Cardiac fibroblast (primary cell): Measurements from ENCODE around the gene UBAC1.
"Not testable (repeated sequence)": the region's sequence is repeated elsewhere in the genome, so short reads cannot be mapped to it uniquely, and the experiment has no call there.

Experiments used
- DNase-seq, 2 donors: peaks; one replicate each; pipeline versions ENCODE4 v3.0.0 to v3.0.0-alpha.2; 2010; ENCODE audit warnings: low read depth in 2 of 2
- H3K4me3 ChIP-seq, 2 donors: replicated peaks in 1 of 2; 1 replicate in 1 of 2; 2 replicates in 1 of 2; pipeline ENCODE4 v1.5.1; 2011; ENCODE audit warnings: low read depth in 2 of 2, low read length in 2 of 2, mild to moderate bottlenecking in 2 of 2, moderate library complexity in 1 of 2
- TF ChIP-seq, protein P1 (sequence below): IDR thresholded peaks from one replicate; pipeline ENCODE4 v1.5.1; 2011; ENCODE audit warnings: low read depth, mild to moderate bottlenecking, low read length, inconsistent platforms

The UBAC1 gene

DNA sequence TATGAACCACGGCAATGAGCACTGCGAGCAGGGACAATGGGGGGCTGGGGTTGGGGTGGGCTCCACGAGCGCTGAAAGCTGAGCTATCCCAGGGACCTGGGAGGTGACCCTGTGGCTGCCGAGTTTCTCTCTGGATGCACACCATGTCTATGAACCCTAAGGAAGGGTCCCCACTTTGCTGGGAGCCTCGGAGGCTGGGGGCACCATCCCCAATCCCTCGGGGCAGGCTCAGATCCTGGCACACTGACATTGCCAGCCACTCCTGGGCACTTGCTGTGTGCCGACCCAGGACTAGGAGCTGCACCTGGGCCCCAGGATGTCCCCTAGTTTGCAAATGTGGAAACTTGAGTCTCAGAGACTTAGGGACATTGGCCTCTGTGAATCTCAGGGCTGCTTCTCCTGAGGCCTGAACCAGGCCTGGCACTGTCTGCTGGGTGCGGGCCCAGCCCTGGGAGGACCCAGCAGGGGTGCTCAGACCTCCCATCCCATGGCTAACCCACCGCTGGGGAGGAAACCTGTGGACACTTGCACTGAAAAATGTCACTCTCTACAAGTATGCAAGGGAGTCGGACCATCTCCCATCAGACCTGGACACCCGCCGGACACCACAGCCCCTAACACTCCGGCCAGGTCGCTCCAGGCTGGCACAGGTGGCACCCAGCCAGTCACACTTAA, 40.8 kb downstream of the UBAC1 start:
- no peak overlapping the region for H3K4me3 ChIP-seq
- TF ChIP-seq, protein P1, sequence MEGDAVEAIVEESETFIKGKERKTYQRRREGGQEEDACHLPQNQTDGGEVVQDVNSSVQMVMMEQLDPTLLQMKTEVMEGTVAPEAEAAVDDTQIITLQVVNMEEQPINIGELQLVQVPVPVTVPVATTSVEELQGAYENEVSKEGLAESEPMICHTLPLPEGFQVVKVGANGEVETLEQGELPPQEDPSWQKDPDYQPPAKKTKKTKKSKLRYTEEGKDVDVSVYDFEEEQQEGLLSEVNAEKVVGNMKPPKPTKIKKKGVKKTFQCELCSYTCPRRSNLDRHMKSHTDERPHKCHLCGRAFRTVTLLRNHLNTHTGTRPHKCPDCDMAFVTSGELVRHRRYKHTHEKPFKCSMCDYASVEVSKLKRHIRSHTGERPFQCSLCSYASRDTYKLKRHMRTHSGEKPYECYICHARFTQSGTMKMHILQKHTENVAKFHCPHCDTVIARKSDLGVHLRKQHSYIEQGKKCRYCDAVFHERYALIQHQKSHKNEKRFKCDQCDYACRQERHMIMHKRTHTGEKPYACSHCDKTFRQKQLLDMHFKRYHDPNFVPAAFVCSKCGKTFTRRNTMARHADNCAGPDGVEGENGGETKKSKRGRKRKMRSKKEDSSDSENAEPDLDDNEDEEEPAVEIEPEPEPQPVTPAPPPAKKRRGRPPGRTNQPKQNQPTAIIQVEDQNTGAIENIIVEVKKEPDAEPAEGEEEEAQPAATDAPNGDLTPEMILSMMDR: no peak
- no peak for DNase-seq

DNA sequence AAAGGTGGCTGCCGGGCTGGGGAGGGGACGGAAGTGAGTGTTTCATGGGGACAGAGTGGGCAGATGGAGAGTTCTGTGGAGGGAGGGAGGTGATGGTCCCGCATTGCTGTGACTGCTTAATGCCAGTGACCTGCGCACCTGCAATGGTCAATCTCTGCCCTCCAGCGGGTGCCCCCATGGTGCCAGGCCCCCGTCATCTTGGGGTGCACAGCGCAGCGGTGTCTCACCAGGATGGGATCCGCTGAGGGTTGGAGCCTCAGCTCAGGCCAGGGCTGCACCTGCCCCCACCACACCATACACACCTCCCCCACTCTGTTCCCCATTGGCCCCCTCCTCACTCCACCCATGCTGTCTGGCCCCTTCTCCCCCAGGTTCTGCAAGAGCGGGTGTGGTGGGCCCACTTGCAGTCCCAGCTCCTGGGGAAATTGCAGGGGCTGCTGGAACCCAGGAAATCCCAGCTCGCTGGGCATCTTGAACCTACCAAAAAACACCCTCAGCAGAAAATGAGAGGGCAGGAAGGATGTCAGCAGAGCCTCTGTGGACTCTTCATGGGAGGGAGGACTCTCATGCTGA, 41.8 kb downstream of the UBAC1 start:
- TF ChIP-seq, protein P1: no peak
- DNase-seq: no peak
- H3K4me3 ChIP-seq: no peak overlapping the region

DNA sequence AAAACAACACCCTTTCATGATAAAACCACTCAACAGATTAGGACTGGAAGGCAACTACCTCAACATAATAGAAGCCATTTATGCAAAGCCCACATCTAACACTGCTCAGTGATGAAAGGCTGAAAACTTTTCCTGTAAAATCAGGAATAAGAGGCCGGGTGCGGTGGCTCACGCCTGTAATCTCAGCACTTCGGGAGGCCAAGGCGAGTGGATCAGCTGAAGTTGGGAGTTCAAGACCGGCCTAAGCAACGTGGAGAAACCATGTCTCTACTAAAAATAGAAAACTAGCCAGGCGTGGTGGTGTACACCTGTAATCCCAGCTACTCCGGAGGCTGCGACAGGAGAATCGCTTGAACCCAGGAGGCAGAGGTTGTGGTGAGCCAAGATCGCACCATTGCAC, 44.9 kb downstream of the UBAC1 start:
- H3K4me3 ChIP-seq, DNase-seq: not testable (repeated sequence)

DNA sequence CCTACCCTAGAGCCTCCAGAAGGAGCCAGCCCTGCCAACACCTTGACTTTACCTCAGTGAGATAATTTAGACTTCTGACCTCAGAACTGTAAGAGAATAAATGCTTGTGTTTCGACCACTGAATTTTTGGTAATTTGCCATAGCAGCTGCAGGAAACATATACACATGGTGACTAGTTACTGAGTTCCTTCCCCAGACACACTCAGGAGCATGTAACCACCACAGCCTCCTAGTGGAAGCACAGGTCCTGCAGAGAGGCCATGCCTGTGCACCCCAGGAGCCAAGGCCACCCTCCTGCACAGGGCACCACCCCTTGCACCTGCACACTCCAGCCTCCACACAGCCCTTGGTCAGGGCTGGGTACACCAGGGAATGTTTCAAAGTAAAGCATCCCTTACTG, 46.3 kb downstream of the UBAC1 start:
- peak in 1 of 2 donors; percentile 42 for DNase-seq
- H3K4me3 ChIP-seq: no peak overlapping the region
- TF ChIP-seq, protein P1: no peak

DNA sequence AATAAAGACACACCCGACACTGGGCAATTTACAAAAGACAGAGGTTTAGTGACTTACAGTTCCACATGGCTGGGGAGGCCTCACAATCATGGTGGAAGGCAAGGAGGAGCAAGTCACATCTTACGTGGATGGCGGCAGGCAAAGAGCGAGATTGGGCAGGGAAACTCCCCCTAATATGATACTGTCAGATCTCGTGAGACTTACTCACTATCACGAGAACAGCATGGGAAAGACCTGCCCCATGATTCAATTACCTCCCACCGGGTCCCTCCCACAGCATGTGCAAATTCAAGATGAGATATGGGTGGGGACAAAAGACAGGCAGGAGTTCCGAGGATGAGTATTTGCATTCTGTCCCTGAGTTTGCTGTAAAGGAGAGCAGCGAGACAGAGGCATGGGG, 49.9 kb downstream of the UBAC1 start:
- DNase-seq, H3K4me3 ChIP-seq: not testable (repeated sequence)

DNA sequence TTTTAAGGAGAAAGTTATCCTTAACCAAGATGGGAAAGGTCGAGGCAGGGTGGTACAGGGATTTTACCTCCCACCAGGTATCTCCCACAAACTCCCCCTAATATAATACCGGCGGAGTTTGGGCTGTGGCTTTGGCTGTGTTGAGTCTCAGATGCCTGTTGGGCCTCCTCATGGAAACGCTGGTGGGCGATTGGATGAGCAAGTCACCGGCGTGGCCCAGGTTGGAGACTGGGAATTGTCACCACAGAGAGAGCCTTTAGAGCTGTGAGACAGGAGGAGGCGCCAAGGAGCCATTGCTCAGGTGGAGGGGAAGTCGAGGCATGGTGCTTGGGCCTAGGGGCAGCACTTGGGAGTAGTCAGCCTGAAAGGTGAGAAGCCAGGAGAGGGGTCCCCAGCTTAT, 50.4 kb downstream of the UBAC1 start:
- H3K4me3 ChIP-seq: no peak overlapping the region
- no peak for DNase-seq
- TF ChIP-seq, protein P1: no peak

DNA sequence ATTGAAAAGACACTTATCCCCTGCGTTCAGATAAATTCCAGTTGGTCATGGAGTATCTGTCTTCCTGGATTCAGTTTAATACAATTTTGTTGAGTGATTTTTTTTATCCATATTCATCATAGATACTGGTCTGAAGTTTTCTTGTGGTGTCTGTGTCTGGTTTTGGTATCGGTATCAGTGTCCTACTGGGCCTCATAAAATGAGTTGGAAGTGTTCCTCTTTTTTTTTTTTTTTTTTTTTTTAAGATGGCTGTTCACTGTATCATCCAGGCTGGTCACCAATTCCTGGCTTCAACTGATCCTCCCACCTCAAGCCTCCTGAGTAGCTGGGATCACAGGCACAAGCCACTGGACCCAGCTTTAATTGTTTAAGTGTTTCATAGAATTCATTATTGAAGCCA, 51.0 kb downstream of the UBAC1 start:
- no peak for DNase-seq
- TF ChIP-seq, protein P1: no peak
- H3K4me3 ChIP-seq: no peak overlapping the region

DNA sequence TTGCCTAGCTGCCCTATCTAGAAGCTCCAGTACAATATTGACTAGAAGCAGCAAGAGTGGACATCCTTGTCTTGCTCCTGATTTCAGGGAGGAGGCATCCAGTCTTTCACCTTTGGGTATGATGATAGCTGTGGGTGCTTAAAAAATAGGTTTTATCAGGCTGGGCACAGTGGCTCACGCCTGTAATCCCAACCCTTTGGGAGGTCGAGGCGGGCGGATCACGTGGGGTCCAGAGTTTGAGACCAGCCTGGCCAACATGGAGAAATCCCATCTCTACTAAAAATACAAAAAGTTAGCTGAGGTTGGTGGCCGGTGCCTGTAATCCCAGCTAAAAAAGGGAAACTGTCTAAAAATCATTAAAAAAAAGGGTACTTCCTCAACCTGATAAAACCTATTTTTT, 51.8 kb downstream of the UBAC1 start:
- no peak for DNase-seq
- H3K4me3 ChIP-seq: no peak overlapping the region
- TF ChIP-seq, protein P1: no peak
